GM12891 (cell line): ENCODE data around the gene CCDC12.
A peak's percentile ranks its signal among the peaks of the same experiment; 100 is the strongest.

Experiments
- DNase-seq: peaks from one replicate; pipeline ENCODE4 v3.0.0; 2011; ENCODE audit warnings: low spot score; ENCODE audit not compliant: insufficient read length
- FAIRE-seq: peaks from 2 replicates; lab custom pipeline; 2011; peaks lifted over from hg19 to GRCh38; lab: Jason Lieb, UNC
- PAX5 ChIP-seq: IDR thresholded peaks from 2 replicates; pipeline ENCODE4 v1.6.1; 2011; ENCODE audit warnings: low read length, moderate library complexity, mild to moderate bottlenecking; ENCODE audit not compliant: insufficient read depth, severe bottlenecking
- POLR2A ChIP-seq: IDR thresholded peaks from 2 replicates; pipeline ENCODE4 v1.6.1; 2011; ENCODE audit warnings: low read depth, low read length, control low read depth
- POLR2AphosphoS5 ChIP-seq: IDR thresholded peaks from 2 replicates; pipeline ENCODE4 v1.6.1; 2011; ENCODE audit warnings: low read depth, low read length, control low read depth
- POU2F2 ChIP-seq: IDR thresholded peaks from 2 replicates; pipeline ENCODE4 v1.6.1; 2011; ENCODE audit warnings: low read depth, mild to moderate bottlenecking, control low read depth, low read length, moderate library complexity
- SPI1 ChIP-seq: IDR thresholded peaks from 2 replicates; pipeline ENCODE4 v1.6.1; 2011; ENCODE audit warnings: low read depth, low read length, control low read depth
- TAF1 ChIP-seq: IDR thresholded peaks from 2 replicates; pipeline ENCODE4 v1.6.1; 2011; ENCODE audit warnings: low read depth, low read length, control low read depth

Gene CCDC12

DNA sequence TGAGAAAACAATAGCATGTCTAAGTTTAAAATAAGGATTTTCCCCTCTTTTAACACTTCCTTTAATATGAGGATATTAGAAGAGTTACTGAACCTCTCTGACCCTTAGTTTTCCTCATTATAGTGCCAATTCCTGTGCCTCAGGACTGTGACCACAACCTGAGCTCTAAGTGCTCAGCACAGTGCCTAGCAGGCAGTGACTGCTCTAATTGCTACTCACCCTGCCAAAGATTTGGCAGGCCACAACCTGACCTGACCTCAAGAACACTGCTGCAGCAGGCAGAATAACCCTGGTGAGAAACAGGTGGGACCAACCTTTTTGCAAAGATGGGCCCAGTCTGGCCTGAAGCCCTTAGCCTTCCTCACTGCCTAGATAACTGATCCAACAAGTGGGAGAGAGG is 38.6 kb upstream of the CCDC12 start:
- FAIRE-seq (no peak), DNase-seq (no peak)
- TF ChIP-seq SPI1, result no peak
- TF ChIP-seq TAF1, result no peak
- TF ChIP-seq POLR2AphosphoS5, result 0 out of 2 replicates have a peak, but pooled peaks have one; percentile 12
- no peak for TF ChIP-seq PAX5
- TF ChIP-seq POU2F2, result no peak

DNA sequence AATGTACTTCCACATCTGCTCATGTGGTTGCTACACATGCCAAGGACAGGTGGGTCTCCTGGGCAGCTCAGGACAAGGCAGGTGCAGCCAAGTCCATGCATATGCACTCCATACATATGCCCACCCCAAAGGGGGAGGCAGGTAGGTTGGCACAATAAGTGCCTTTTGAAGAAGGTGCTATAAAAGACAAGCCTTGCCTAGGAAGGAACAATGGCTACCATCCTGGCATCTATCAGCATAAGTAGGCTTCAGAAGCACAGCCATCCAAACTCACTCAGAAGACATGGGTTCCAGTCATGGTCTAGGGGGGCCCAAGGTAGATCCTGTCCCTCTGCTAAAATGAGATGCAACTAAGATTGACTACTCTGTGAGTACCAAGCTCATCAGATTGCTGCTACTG is 37.5 kb upstream of the CCDC12 start:
- FAIRE-seq (no peak), DNase-seq (no peak)
- no peak for TF ChIP-seq PAX5
- TF ChIP-seq TAF1, result no peak
- TF ChIP-seq POU2F2, result no peak
- no peak for TF ChIP-seq SPI1
- TF ChIP-seq POLR2AphosphoS5, result no peak
- TF ChIP-seq POLR2A, result no peak

DNA sequence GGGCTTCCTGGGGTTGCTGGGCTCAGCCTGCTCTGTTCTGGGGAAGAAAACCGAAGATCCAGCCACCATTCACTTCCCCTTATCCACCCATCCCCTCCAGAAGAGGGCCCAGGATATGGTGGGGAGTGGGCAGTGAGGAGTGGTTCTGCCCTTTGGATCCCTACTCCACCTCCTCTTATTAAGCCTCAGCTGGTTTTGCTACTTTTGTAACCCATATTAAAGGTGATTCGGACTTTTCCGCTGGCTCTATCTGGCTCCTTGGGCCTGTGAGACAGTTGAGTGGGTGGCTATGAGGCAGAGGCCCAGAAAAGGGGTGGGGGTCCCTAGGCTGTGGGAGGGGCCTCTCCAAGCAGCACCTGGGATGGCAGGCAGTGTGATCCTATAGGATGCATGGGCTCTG is 36.7 kb upstream of the CCDC12 start:
- FAIRE-seq (no peak), DNase-seq (no peak)
- no peak for TF ChIP-seq SPI1
- no peak for TF ChIP-seq PAX5
- no peak for TF ChIP-seq POU2F2
- TF ChIP-seq POLR2A, result no peak
- no peak for TF ChIP-seq TAF1
- no peak for TF ChIP-seq POLR2AphosphoS5

GRCh38 chr3:47012342-47013230 is 36.0 kb upstream of the CCDC12 start:
- DNase-seq (no peak), FAIRE-seq (no peak)
- TF ChIP-seq SPI1 (no peak), TAF1 (no peak), POLR2AphosphoS5 (no peak; the same call in 1 of the 2 replicates), POU2F2 (no peak), PAX5 (no peak), POLR2A (no peak)

GRCh38 chr3:47011371-47011770 is 34.8 kb upstream of the CCDC12 start:
- FAIRE-seq (no peak), DNase-seq (no peak)
- no peak for TF ChIP-seq POU2F2
- no peak for TF ChIP-seq TAF1
- no peak for TF ChIP-seq POLR2AphosphoS5
- TF ChIP-seq POLR2A, result no peak

DNA sequence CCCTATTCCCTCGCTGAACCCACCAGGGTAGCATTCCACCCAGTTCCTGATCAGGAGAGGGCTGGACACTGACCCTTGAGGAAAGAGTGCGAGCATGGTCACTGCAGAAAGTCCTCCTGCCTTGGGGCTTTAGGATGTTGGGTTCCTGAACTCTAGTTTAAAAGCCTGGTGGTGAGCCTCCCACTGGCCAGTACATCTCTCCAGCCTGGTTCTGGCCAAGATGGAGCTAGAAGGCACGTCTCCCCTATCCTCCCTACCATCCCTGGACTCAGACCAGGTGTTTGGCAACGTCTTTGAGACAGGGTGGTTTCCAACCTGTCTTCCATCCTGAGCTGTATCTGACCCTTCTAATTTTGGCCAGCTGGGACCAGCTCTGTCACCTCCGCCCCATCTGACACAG is 34.4 kb upstream of the CCDC12 start:
- FAIRE-seq (no peak), DNase-seq (no peak)
- TF ChIP-seq POLR2A (no peak), PAX5 (no peak), POLR2AphosphoS5 (no peak)

DNA sequence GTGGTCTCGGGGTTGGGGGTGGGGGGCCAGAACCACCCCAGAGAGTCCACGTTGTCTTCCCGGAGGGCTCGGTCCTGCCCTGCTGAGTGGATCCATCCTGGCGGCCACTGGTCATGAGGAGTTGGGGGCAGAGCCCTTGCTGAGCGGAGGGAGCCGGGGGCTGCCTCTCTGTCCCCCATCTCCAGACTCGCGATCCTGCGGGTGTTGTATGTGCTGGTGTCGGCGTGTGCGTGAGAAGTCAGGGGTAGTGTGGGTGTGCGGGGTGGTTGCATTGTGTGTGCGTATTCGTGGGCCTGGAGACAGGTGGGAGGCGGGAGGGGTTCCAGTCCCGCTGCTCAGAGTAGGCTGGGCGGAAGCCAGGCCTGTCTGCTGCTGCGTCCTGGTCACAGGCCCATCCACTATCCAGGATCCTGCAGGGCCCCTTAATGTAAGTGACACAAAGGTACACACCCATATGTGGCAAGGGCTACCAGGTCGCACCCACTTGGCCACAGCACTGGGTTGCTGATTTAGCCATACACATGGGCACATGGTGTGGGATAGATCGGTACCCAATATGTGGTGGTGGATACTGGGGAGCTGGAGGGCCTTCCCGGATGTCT is 33.7 kb upstream of the CCDC12 start:
- DNase-seq, result no peak
- TF ChIP-seq POU2F2 (0 out of 2 replicates have a peak, but pooled peaks have one; percentile 29), TAF1 (no peak)
- peak; percentile 52 for FAIRE-seq

DNA sequence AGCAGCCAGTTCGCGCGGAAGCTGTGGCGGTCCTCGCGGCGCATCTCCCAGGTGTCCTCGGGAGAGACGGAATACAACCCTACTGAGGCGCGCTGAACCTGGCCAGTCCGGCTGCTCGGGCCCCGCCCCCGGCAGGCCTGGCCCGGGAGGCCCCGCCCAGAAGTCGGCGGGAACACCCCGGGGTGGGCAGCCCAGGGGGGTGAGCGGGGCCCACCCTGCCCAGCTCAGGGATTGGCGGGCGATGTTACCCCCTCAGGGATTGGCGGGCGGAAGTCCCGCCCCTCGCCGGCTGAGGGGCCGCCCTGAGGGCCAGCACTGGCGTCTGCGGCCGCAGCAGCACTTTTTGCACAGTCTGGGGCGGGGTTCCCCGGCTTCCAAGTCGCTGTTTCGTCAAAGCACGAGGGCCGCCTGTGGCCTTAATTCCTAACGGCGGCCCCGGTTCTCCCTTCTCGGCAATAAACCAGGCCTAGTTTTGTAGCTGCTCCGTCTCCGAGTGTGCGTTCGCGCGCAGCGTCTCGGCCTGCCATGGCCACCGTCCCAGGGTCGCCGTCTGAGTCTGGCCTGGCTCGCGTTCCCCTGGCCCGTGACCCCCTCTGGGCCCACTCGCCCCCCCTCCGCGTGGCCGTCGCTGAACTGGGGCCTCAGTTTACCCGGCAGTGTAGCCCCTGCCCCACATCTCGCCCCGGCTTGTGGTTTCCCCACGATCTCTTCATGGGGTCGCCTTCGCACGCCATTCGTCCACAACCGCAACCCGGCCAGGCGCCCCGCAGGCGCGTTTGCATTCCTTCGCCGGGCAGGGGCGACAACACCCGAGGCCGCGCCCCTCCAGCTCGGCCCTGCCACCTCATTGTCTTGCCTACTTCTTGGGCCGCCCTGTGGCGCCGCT is 32.9 kb upstream of the CCDC12 start:
- peak; percentile 96 for FAIRE-seq
- TF ChIP-seq PAX5 (no peak), POU2F2 (0 out of 2 replicates have a peak, but pooled peaks have one; percentile 12), POLR2A (no peak), POLR2AphosphoS5 (peak; percentile 55)
- DNase-seq, result peak; percentile 97

- FAIRE-seq (no peak), DNase-seq (no peak)
- no peak for TF ChIP-seq SPI1
- TF ChIP-seq POU2F2, result no peak
- no peak for TF ChIP-seq POLR2A
- TF ChIP-seq POLR2AphosphoS5, result no peak
- TF ChIP-seq PAX5, result no peak
Observed at GRCh38 chr3:47008851-47009224, 32.3 kb upstream of the CCDC12 start.
